H1 (cell line): ENCODE results near the gene CYP17A1. TPM values are rescaled to one million over a fixed set of nuclear protein-coding genes. Genes with fewer than 3 reads are reported as not detected.

ENCODE experiments used
- CBX5 ChIP-seq: fragments of 300-800, 300-1000 bp; sonication (generic); IDR thresholded peaks from 2 replicates; pipeline ENCODE4 v1.7.1; 2016; ENCODE audit warnings: antibody characterized with exemption, low read length, low read depth
- KDM1A ChIP-seq: fragments of 200-600, 300-600 bp; sonication (generic); IDR thresholded peaks from 2 replicates; pipeline ENCODE4 v1.7.1; 2016; ENCODE audit warnings: mild to moderate bottlenecking, low read length, borderline replicate concordance
- PHF8 ChIP-seq: fragments of 200-600 bp; sonication (generic); conservative IDR thresholded peaks from 2 replicates; pipeline ENCODE4 v1.7.1; 2012; ENCODE audit warnings: low read depth, mild to moderate bottlenecking, inconsistent platforms, low read length, moderate library complexity
- TCF12 ChIP-seq: IDR thresholded peaks from 2 replicates; pipeline ENCODE4 v1.6.1; 2011; ENCODE audit warnings: low read depth, mild to moderate bottlenecking, low read length
- polyA plus RNA-seq, 7 experiments: library from polyadenylated mRNA; depleted of rRNA in 3 of 7; stranded (reverse) in 5 of 7; unstranded in 2 of 7; fragments of >200 nt in 5 of 7; fragments of 200-250 nt in 2 of 7; gene quantifications; 1 replicate in 5 of 7; 2 replicates in 1 of 7; 4 replicates in 1 of 7; pipeline versions ENCODE4 v1.2.1 to v1.2.3, GENCODE V29; 2011 to 2013; ENCODE audit warnings: missing spikeins in 2 of 7, mixed read lengths in 2 of 7
- total RNA-seq: library from RNA; stranded (reverse); fragmentation: NEBNext Ultra II Directional; extraction: Animal tissue kit (Norgen Biotek cat#: 25700); gene quantifications from 2 replicates; pipeline ENCODE4 v1.2.1, GENCODE V29; 2021
- TF ChIP-seq, protein P1 (sequence below): fragments of 300-600 bp; sonication (generic); IDR thresholded peaks from 2 replicates; pipeline ENCODE4 v1.7.1; 2012; ENCODE audit warnings: low read length, moderate library complexity, mild to moderate bottlenecking, inconsistent platforms; ENCODE audit not compliant: insufficient replicate concordance

The CYP17A1 gene
- total and polyA plus RNA-seq, 2 of the 8 experiments (the other 6 are each of a cell fraction or from before 2014, with no cell fraction given), result not detected

DNA sequence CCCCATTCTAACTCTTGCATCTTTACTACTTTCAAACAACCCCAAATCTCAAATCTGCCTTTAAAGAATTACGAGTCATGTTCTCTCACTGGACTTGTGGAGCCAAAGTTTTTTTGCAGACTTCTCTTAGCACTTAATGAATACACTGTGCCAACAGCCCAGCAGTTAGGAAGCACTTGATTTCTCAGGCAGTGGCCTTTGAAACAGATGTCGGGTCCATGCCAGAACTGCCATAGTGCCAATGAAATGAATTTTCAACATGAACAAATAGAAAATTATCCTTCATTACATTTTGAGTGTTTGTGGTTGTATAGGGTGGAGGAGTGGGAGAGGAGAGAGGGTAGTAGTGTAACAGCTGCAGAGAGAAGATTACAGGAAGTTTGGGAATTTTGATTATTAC, 22.7 kb upstream of the CYP17A1 start (continued):
- TF ChIP-seq, protein P1, sequence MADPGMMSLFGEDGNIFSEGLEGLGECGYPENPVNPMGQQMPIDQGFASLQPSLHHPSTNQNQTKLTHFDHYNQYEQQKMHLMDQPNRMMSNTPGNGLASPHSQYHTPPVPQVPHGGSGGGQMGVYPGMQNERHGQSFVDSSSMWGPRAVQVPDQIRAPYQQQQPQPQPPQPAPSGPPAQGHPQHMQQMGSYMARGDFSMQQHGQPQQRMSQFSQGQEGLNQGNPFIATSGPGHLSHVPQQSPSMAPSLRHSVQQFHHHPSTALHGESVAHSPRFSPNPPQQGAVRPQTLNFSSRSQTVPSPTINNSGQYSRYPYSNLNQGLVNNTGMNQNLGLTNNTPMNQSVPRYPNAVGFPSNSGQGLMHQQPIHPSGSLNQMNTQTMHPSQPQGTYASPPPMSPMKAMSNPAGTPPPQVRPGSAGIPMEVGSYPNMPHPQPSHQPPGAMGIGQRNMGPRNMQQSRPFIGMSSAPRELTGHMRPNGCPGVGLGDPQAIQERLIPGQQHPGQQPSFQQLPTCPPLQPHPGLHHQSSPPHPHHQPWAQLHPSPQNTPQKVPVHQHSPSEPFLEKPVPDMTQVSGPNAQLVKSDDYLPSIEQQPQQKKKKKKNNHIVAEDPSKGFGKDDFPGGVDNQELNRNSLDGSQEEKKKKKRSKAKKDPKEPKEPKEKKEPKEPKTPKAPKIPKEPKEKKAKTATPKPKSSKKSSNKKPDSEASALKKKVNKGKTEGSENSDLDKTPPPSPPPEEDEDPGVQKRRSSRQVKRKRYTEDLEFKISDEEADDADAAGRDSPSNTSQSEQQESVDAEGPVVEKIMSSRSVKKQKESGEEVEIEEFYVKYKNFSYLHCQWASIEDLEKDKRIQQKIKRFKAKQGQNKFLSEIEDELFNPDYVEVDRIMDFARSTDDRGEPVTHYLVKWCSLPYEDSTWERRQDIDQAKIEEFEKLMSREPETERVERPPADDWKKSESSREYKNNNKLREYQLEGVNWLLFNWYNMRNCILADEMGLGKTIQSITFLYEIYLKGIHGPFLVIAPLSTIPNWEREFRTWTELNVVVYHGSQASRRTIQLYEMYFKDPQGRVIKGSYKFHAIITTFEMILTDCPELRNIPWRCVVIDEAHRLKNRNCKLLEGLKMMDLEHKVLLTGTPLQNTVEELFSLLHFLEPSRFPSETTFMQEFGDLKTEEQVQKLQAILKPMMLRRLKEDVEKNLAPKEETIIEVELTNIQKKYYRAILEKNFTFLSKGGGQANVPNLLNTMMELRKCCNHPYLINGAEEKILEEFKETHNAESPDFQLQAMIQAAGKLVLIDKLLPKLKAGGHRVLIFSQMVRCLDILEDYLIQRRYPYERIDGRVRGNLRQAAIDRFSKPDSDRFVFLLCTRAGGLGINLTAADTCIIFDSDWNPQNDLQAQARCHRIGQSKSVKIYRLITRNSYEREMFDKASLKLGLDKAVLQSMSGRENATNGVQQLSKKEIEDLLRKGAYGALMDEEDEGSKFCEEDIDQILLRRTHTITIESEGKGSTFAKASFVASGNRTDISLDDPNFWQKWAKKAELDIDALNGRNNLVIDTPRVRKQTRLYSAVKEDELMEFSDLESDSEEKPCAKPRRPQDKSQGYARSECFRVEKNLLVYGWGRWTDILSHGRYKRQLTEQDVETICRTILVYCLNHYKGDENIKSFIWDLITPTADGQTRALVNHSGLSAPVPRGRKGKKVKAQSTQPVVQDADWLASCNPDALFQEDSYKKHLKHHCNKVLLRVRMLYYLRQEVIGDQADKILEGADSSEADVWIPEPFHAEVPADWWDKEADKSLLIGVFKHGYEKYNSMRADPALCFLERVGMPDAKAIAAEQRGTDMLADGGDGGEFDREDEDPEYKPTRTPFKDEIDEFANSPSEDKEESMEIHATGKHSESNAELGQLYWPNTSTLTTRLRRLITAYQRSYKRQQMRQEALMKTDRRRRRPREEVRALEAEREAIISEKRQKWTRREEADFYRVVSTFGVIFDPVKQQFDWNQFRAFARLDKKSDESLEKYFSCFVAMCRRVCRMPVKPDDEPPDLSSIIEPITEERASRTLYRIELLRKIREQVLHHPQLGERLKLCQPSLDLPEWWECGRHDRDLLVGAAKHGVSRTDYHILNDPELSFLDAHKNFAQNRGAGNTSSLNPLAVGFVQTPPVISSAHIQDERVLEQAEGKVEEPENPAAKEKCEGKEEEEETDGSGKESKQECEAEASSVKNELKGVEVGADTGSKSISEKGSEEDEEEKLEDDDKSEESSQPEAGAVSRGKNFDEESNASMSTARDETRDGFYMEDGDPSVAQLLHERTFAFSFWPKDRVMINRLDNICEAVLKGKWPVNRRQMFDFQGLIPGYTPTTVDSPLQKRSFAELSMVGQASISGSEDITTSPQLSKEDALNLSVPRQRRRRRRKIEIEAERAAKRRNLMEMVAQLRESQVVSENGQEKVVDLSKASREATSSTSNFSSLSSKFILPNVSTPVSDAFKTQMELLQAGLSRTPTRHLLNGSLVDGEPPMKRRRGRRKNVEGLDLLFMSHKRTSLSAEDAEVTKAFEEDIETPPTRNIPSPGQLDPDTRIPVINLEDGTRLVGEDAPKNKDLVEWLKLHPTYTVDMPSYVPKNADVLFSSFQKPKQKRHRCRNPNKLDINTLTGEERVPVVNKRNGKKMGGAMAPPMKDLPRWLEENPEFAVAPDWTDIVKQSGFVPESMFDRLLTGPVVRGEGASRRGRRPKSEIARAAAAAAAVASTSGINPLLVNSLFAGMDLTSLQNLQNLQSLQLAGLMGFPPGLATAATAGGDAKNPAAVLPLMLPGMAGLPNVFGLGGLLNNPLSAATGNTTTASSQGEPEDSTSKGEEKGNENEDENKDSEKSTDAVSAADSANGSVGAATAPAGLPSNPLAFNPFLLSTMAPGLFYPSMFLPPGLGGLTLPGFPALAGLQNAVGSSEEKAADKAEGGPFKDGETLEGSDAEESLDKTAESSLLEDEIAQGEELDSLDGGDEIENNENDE, result no peak
- no peak for TF ChIP-seq TCF12
- TF ChIP-seq CBX5, result no peak
- TF ChIP-seq KDM1A, result no peak
- TF ChIP-seq PHF8, result no peak
- TF ChIP-seq, all 59 proteins: peak for 0
